Activated T-cell treated with anti-CD3 and anti-CD28 coated beads, Interleukin-2, amount 50 U/mL, for 24 hours (primary cell): ENCODE data around the gene PTPN5.
A peak's percentile ranks its signal among the peaks of the same experiment; 100 is the strongest.

Source experiments
- DNase-seq: peaks from one replicate; pipeline ENCODE4 v3.0.0-alpha.2; 2020
- H3K27ac Mint-ChIP-seq: 2 replicates; pipeline ENCODE4 v1.8.0; 2020; ENCODE audit warnings: mild to moderate bottlenecking, mixed read lengths
- H3K27me3 Mint-ChIP-seq: 2 replicates; pipeline ENCODE4 v1.8.0; 2020; ENCODE audit warnings: mixed read lengths
- H3K36me3 Mint-ChIP-seq: 2 replicates; pipeline ENCODE4 v1.8.0; 2020; ENCODE audit warnings: low read depth, mixed read lengths
- H3K4me1 Mint-ChIP-seq: 2 replicates; pipeline ENCODE4 v1.8.0; 2020; ENCODE audit warnings: low read depth, mixed read lengths
- H3K4me3 Mint-ChIP-seq: 2 replicates; pipeline ENCODE4 v1.8.0; 2020; ENCODE audit warnings: mild to moderate bottlenecking, moderate library complexity, mixed read lengths
- H3K9me3 Mint-ChIP-seq: 2 replicates; pipeline ENCODE4 v1.8.0; 2020; ENCODE audit warnings: mixed read lengths

PTPN5 gene

DNA sequence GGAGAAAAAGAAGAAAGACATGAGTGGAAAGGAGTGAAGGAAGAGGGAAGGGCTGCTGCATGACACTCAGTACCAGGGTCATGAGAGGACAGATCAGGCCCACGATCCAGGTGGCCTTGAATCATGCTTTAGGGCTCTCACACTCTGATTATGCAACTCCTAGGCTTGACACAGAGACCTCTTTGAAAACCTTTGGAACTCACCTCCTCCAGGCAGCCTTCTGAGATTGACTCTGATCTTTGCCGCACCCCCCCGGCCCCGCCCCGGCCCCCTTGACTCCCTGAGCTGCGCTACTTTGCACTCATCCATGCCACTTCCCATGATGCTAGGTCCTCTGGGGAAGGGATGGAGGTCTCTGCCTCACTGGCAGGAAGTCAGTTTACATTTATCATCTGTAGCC, 10.7 kb downstream of the PTPN5 start:
- no peaks in the 10 kb centered on the region for H3K36me3 Mint-ChIP-seq
- H3K27ac Mint-ChIP-seq = no peak overlapping the region
- H3K9me3 Mint-ChIP-seq = no peaks in the 10 kb centered on the region
- H3K27me3 Mint-ChIP-seq = peaks cover under 1% of the 10 kb centered on the region
- no peak for DNase-seq
- no peak overlapping the region for H3K4me3 Mint-ChIP-seq
- H3K4me1 Mint-ChIP-seq = peaks cover 10% of the 10 kb centered on the region

DNA sequence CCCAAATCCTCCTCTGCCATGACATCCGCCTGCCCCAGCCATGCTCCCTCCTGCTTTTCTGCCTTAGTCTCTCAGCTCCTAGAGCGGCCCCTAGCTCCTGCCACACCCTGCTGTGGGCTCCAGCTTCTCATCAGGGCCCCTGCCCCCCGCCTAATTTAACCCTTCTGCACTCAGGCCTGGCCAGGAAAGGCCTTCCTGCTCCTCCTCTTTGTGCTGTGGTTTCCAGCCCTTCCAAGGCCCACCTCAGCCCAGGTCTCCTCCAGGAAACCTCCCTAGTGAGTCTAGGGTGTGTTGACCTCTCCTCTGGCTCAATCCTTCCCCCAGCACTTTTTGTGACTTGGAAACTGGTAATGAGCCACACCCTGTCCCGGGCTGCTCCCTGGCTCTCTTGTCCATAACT, 11.3 kb downstream of the PTPN5 start:
- H3K4me1 Mint-ChIP-seq = peaks cover 10% of the 10 kb centered on the region
- no peaks in the 10 kb centered on the region for H3K9me3 Mint-ChIP-seq
- no peak overlapping the region for H3K27ac Mint-ChIP-seq
- DNase-seq = no peak
- H3K4me3 Mint-ChIP-seq = no peak overlapping the region
- H3K27me3 Mint-ChIP-seq = no peaks in the 10 kb centered on the region
- no peaks in the 10 kb centered on the region for H3K36me3 Mint-ChIP-seq

DNA sequence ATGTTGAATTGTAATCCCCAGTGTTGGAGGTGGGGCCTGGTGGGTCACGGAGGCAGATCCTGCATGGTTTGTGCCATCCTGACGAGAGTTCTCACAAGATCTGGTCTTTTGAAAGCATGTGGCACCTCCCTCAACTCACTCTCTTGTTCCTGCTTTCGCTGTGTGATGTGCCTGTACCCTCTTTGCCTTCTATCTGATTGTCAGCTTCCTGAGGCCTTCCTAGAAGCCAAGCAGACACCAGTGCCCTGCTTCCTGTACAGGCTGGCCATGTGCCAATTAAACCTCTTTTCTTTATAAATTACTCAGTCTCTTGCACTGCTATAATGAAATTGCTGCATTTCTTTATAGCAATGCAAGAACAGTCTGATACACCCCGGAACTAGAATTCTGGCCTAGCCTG, 13.1 kb downstream of the PTPN5 start:
- DNase-seq = no peak
- Mint-ChIP-seq H3K4me1 (peaks cover 10% of the 10 kb centered on the region), H3K36me3 (no peaks in the 10 kb centered on the region), H3K27me3 (no peaks in the 10 kb centered on the region), H3K27ac (peak overlapping the region; percentile 51), H3K9me3 (no peaks in the 10 kb centered on the region), H3K4me3 (no peak overlapping the region)

DNA sequence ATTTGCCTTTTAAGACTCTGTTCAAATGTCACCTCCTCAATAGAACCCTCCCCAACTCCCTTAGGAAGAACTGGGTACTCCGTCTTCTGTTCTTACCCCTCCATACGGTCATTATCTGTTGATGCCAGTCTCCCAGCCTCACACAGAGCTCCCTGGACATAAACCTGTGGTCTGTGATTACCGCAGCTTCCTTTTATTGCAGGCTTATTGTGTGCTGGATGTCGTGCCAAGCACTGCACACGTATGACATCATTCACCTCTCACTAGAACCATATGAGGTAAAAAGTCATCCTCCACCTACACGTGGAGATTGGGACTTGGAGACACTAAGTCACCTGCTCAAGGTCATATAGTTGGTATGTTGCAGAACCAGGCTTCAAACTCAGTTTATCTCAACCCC, 15.3 kb downstream of the PTPN5 start:
- H3K27ac Mint-ChIP-seq = no peak overlapping the region
- H3K27me3 Mint-ChIP-seq = peaks cover 15% of the 10 kb centered on the region
- H3K36me3 Mint-ChIP-seq = no peaks in the 10 kb centered on the region
- no peak for DNase-seq
- no peak overlapping the region for H3K4me3 Mint-ChIP-seq
- H3K4me1 Mint-ChIP-seq = peaks cover 10% of the 10 kb centered on the region
- no peaks in the 10 kb centered on the region for H3K9me3 Mint-ChIP-seq

DNA sequence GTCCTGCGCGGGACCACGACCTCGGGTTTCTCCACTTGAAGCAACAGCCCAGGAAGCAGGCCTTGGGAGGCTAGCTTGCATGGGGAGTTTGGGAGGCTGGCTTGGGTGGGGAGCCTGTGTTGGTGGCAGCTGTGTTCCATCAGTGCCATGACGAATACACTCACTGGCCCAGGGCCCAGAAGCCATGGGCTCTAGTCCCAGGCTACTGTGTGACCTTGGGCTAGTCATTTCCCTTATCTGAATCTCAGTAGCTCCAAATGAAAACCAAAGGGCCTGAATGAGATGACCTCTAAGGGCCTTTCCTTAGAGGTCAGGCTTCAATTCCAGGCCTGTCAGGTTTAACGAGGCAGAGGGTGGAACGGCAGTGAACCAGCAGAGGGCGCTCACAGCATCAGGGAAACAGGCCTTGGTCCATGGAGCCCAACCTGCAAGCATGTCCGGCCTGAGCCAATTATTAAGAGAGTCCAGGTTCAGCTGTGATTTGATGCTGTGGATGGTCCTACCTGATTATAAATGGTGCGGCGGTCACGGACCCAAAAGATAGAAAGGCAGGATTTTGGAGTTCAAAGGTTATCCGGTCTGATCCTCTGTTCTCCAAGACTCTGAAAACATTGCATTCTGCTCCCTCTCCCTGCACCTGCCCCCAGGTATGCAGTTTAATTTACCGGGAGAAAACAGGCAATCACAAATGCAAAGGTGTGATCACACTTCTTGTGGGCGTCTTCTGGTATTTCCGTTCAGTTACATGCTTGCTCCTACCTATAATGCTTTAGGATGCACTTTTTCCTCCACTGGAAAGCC, 15.9 kb downstream of the PTPN5 start:
- Mint-ChIP-seq H3K9me3 (no peaks in the 10 kb centered on the region), H3K27me3 (peaks cover 18% of the 10 kb centered on the region), H3K36me3 (no peaks in the 10 kb centered on the region), H3K4me3 (no peak overlapping the region), H3K4me1 (peaks cover 10% of the 10 kb centered on the region), H3K27ac (no peak overlapping the region)
- peak; percentile 68 for DNase-seq

DNA sequence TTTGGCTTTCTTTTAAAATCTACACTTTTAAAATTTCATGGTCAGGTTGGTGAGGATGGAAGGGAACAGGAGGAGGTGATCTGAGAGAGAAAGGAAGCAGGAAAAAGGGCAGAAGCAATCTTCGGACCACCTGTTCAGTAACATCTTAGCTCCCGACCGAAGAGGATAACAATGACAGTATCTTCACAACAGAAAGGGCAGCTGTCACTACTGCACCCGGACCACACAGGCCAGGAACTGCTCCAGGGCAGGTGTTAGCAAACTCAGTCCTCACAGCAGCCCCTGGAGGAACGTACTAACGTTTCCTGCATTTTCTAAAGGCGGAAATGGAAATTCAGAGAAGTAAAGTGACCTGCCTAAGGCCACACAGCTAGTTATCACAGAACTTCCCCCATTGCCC, 16.8 kb downstream of the PTPN5 start:
- no peak for DNase-seq
- Mint-ChIP-seq H3K27ac (no peak overlapping the region), H3K4me3 (no peak overlapping the region), H3K27me3 (peaks cover 23% of the 10 kb centered on the region), H3K36me3 (no peaks in the 10 kb centered on the region), H3K9me3 (no peaks in the 10 kb centered on the region), H3K4me1 (peaks cover 12% of the 10 kb centered on the region)

DNA sequence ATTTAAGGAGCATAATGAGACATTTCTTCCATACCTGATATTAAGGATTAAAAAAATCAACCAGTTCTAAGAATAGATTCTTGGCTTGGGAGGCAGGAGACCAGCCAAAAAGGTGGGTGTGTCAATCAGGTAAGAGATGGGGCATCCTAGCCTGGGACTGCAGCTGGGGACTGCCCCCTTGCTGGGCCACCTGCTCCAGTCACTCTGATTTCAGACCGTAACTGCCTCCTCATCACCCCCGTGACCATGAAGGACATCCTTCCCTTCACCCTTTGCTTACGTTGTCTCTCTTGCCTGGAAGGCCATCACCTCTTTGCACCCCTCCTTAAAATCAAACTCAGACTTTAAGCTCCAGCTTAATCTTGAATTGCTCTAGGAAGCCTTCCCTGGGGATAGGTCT, 17.9 kb downstream of the PTPN5 start:
- no peaks in the 10 kb centered on the region for H3K9me3 Mint-ChIP-seq
- no peak for DNase-seq
- H3K4me1 Mint-ChIP-seq = peaks cover 16% of the 10 kb centered on the region
- H3K27ac Mint-ChIP-seq = no peak overlapping the region
- H3K36me3 Mint-ChIP-seq = no peaks in the 10 kb centered on the region
- H3K27me3 Mint-ChIP-seq = peaks cover 23% of the 10 kb centered on the region
- H3K4me3 Mint-ChIP-seq = no peak overlapping the region

DNA sequence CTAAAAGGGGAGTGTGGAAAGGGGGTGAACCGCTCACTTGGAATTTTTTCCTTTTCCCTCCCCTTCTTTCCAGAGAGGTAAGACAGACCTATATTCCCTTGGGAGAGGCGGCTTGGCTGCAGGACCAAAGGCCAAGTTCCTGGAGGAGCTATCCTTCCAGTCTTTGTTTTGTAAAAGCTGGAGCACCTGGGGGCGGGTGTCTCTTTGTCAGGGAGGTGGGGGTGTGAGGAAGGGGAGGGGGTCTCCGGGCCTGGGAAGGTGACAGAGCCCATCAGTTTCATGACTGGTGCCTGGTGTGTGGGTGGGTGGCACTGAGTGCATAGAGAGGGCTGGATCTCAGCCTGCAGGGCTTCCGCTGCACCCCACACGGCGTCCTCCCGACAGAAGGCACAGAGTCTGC, 18.5 kb downstream of the PTPN5 start:
- Mint-ChIP-seq H3K4me3 (no peak overlapping the region), H3K4me1 (peaks cover 16% of the 10 kb centered on the region), H3K36me3 (no peaks in the 10 kb centered on the region), H3K27me3 (peaks cover 23% of the 10 kb centered on the region), H3K9me3 (no peaks in the 10 kb centered on the region), H3K27ac (no peak overlapping the region)
- DNase-seq = no peak

DNA sequence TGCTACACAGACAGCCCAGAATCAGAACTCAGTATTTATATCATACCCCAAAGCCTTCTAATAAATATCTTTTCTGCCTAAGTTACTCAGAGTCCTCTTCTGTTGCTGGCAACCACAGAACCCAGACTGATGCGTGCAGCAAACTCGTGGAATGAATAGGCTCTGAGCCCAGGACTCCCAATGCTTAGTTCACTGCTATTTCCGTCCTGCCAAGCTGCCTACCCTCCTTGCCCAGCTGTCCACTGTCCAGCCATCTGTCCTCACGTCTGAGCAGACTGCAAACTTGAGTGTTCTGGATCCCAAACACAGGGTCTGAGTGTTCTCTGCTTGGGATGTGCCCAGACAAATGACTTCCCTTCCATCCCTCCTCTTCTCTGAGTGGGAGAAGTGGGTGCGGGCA, 19.4 kb downstream of the PTPN5 start:
- H3K9me3 Mint-ChIP-seq = no peaks in the 10 kb centered on the region
- no peak overlapping the region for H3K4me3 Mint-ChIP-seq
- H3K4me1 Mint-ChIP-seq = peaks cover 20% of the 10 kb centered on the region
- DNase-seq = no peak
- no peak overlapping the region for H3K27ac Mint-ChIP-seq
- H3K36me3 Mint-ChIP-seq = no peaks in the 10 kb centered on the region
- H3K27me3 Mint-ChIP-seq = peaks cover 23% of the 10 kb centered on the region

DNA sequence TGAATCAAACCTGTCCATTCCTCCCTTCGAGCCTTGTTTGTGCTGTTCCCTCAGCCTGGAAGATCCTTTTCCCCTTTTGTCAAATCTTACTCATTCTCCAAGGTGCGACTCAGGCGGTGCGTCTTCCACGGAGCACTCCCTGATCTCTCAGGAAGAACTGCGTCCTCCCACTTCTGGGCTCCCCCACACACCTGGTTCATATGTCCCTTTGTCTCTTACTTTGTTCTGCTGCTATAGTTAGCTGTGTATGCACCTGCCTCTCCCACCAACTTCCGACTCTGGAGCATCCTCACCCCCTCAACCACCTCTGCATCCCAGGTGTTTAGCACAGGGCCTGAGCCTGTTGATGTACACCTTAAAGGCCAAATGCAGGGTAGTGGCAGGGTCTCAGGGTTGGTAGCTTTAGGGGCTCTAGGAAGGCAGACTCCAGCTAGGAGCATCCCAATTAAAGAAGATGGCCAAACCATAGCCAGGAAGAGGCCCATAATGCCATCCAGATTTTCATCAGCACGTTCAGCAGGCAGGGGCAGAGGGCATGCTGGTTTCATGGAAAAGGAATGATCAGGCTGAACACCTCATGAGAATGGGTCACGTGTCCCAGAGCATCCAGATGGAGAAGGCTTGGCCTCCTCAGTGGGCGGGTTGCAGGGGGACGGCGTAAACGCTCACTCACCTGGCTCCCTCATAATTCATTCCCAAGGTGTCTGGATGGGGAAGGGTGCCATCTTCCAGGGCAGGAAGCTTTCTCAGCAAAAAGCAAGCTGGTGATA, 20.1 kb downstream of the PTPN5 start:
- Mint-ChIP-seq H3K9me3 (no peaks in the 10 kb centered on the region), H3K27ac (no peak overlapping the region), H3K36me3 (no peaks in the 10 kb centered on the region), H3K27me3 (peaks cover 23% of the 10 kb centered on the region), H3K4me1 (peaks cover 20% of the 10 kb centered on the region), H3K4me3 (no peak overlapping the region)
- no peak for DNase-seq

DNA sequence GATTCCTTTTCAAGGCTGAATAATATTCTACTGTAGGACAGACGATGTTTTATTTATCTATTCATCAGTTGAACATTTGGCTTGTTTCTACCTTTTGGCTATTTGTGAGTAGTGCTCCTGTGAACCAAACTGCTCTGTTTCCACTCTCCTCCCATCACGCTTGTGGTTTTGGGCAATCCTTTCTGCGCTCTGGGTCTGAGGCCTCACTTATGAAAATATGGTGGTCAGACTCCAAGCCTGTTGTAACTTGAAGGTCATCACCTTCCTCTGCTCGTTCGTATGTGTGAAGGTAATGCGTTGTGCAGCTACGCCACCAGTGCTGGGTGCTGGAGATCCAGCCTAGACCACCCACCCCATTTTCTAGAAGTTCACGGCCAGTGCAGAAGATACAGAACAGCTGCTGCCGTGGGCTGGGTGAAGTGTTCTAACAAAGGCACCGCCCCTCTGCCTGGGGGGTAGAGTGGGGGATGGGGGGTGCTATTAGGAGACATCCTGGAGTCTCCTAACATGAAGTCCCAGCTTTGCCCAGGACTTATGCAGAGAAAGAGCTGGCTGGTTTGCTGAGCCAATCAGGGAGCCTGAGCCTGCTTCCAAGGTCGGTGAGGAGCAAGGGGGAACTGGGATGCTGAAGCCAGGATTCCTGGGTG, 21.0 kb downstream of the PTPN5 start:
- Mint-ChIP-seq H3K27ac (no peak overlapping the region), H3K36me3 (no peaks in the 10 kb centered on the region), H3K4me3 (no peak overlapping the region), H3K9me3 (no peaks in the 10 kb centered on the region), H3K27me3 (peaks cover 28% of the 10 kb centered on the region), H3K4me1 (peaks cover 20% of the 10 kb centered on the region)
- no peak for DNase-seq

DNA sequence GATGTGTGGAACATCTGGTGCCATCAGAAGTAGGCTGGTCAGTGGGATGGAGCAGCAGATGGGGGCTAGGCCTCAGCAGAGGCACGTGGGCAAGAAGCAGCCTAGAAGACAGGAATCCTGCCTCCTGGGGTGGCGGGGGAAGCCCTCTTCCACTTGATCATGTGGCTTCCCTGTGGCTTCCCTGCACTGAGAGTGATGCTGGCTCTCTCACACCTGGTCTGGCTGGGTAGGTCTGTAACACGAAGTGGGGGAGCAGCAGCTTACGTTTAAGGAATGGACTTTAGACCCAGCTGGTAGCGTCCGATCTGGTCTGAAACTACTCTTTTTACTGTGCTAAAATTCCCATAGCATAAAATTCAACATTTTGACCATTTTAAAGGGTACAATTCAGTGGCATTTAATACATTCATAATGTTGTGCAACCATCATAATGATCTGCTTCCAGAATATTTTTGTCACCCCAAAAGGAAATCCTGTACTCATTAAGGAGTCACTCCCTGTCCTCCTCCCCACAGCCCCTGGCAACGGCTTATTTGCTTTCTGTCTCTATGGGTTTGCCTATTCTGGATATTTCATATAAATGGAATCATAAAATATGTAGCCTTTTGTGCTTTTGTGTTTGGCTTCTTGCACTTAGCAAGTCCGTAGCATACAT, 21.7 kb downstream of the PTPN5 start:
- DNase-seq = no peak
- Mint-ChIP-seq H3K4me1 (peaks cover 20% of the 10 kb centered on the region), H3K4me3 (no peak overlapping the region), H3K9me3 (no peaks in the 10 kb centered on the region), H3K27me3 (peaks cover 34% of the 10 kb centered on the region), H3K27ac (peak overlapping the region; percentile 58), H3K36me3 (no peaks in the 10 kb centered on the region)

DNA sequence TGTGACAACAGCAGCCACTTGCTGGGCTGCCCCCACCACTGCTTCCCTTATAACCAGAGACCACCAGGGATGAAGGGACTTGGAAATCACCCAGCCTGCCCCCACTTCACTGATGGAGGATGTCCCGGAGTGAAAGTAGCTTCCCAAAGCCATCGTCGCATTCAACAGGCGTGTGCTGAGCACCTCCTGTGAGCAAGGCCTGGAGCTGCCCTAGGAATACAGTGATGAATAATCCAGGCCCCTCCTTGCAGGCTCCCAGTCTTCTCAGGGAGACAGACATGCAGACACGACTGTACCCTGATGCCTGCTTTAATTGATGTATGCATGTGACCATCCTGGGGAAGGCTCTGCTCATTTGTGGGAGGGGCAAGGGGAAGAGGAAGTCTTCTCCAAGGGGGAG, 22.6 kb downstream of the PTPN5 start:
- DNase-seq = no peak
- H3K36me3 Mint-ChIP-seq = no peaks in the 10 kb centered on the region
- no peak overlapping the region for H3K4me3 Mint-ChIP-seq
- H3K9me3 Mint-ChIP-seq = no peaks in the 10 kb centered on the region
- H3K27ac Mint-ChIP-seq = no peak overlapping the region
- peaks cover 26% of the 10 kb centered on the region for H3K4me1 Mint-ChIP-seq
- H3K27me3 Mint-ChIP-seq = peaks cover 34% of the 10 kb centered on the region

DNA sequence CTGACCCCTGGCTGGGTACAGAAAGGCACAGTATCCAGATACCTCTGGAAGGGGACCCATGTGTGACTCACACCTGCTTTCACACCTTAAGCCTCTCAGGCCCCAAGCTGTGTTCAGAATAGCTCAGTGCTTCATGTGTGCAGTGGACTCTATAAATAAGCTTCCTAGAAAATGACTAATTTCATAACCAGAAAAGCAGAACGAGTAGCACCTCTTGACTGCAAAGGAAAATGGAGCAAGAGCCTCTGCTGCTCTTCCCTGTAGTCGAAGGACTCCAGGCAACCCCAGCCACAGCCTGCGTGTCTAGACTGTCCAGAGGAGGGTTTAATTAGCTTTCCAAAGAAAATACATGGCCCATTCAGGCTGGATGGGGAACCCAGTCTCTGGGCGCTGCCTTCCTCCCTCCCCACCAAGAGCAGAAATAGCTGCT, 23.1 kb downstream of the PTPN5 start:
- H3K9me3 Mint-ChIP-seq = no peaks in the 10 kb centered on the region
- no peaks in the 10 kb centered on the region for H3K36me3 Mint-ChIP-seq
- H3K27ac Mint-ChIP-seq = peak overlapping the region; percentile 44
- no peak for DNase-seq
- H3K4me3 Mint-ChIP-seq = no peak overlapping the region
- H3K4me1 Mint-ChIP-seq = peaks cover 30% of the 10 kb centered on the region
- peaks cover 34% of the 10 kb centered on the region for H3K27me3 Mint-ChIP-seq
